ENCODE measurements around the gene WFDC5. TPM values are rescaled to one million over a fixed set of nuclear protein-coding genes. Genes with fewer than 3 reads are reported as not detected.

The WFDC5 gene
- total and polyA plus RNA-seq, 2 experiments from 2014 or later: not detected

GRCh38 chr20:45113865-45114264, 1.1 kb downstream of the WFDC5 start:
- no peaks in the 10 kb centered on the region for H3K27me3 ChIP-seq
- TF ChIP-seq CTCF (IDR thresholded peaks at IDR 0.05; ENCODE audit: low read depth, low read length): no peak
- no peaks in the 10 kb centered on the region for H3K9me3 ChIP-seq (ENCODE audit: low read depth)
- no peaks in the 10 kb centered on the region for H3K36me3 ChIP-seq
- H3K27ac ChIP-seq: no peak overlapping the region
- H3K4me1 ChIP-seq (ENCODE audit: low read depth): no peaks in the 10 kb centered on the region
- H3K4me3 ChIP-seq: no peak overlapping the region
- DNase-seq (ENCODE audit: low read depth in 1 of 2, low spot score in 1 of 2): no peak

GRCh38 chr20:45112754-45113153, 2.2 kb downstream of the WFDC5 start:
- H3K4me1 ChIP-seq (ENCODE audit: low read depth): no peaks in the 10 kb centered on the region
- no peak overlapping the region for H3K27ac ChIP-seq
- no peaks in the 10 kb centered on the region for H3K27me3 ChIP-seq
- DNase-seq (ENCODE audit: low read depth in 1 of 2, low spot score in 1 of 2): no peak
- no peaks in the 10 kb centered on the region for H3K36me3 ChIP-seq
- no peak overlapping the region for H3K4me3 ChIP-seq
- H3K9me3 ChIP-seq (ENCODE audit: low read depth): no peaks in the 10 kb centered on the region
- no peak for TF ChIP-seq CTCF (IDR thresholded peaks at IDR 0.05; ENCODE audit: low read depth, low read length)

GRCh38 chr20:45111799-45112471, 3.0 kb downstream of the WFDC5 start:
- Histone ChIP-seq H3K4me3 (no peak overlapping the region), H3K27me3 (no peaks in the 10 kb centered on the region), H3K9me3 (ENCODE audit: low read depth) (no peaks in the 10 kb centered on the region), H3K4me1 (ENCODE audit: low read depth) (no peaks in the 10 kb centered on the region), H3K27ac (no peak overlapping the region), H3K36me3 (no peaks in the 10 kb centered on the region)
- peak; percentile 53 for TF ChIP-seq CTCF (IDR thresholded peaks at IDR 0.05; ENCODE audit: low read depth, low read length)
- no peak for DNase-seq (ENCODE audit: low read depth in 1 of 2, low spot score in 1 of 2)

GRCh38 chr20:45111285-45111684, 3.7 kb downstream of the WFDC5 start:
- TF ChIP-seq CTCF (IDR thresholded peaks at IDR 0.05; ENCODE audit: low read depth, low read length): no peak
- Histone ChIP-seq H3K36me3 (no peaks in the 10 kb centered on the region), H3K4me3 (no peak overlapping the region), H3K27ac (no peak overlapping the region), H3K27me3 (no peaks in the 10 kb centered on the region), H3K4me1 (ENCODE audit: low read depth) (no peaks in the 10 kb centered on the region), H3K9me3 (ENCODE audit: low read depth) (no peaks in the 10 kb centered on the region)
- no peak for DNase-seq (ENCODE audit: low read depth in 1 of 2, low spot score in 1 of 2)

- TF ChIP-seq CTCF (IDR thresholded peaks at IDR 0.05; ENCODE audit: low read depth, low read length): no peak
- Histone ChIP-seq H3K27me3 (no peaks in the 10 kb centered on the region), H3K4me1 (ENCODE audit: low read depth) (no peaks in the 10 kb centered on the region), H3K4me3 (no peak overlapping the region), H3K9me3 (ENCODE audit: low read depth) (no peaks in the 10 kb centered on the region), H3K27ac (no peak overlapping the region), H3K36me3 (no peaks in the 10 kb centered on the region)
- DNase-seq (ENCODE audit: low read depth in 1 of 2, low spot score in 1 of 2): no peak
These were observed 4.7 kb downstream of the WFDC5 start for GRCh38 chr20:45110301-45110700.

Data from cardiac muscle cell (in vitro differentiated cells and primary cell).